Measurements from ENCODE around the gene SH3D19. TPM values are rescaled to one million over a fixed set of nuclear protein-coding genes. Genes with fewer than 3 reads are reported as not detected.

The SH3D19 gene
- total RNA-seq, 1 donor from 2014 or later, result 32.4 TPM

DNA sequence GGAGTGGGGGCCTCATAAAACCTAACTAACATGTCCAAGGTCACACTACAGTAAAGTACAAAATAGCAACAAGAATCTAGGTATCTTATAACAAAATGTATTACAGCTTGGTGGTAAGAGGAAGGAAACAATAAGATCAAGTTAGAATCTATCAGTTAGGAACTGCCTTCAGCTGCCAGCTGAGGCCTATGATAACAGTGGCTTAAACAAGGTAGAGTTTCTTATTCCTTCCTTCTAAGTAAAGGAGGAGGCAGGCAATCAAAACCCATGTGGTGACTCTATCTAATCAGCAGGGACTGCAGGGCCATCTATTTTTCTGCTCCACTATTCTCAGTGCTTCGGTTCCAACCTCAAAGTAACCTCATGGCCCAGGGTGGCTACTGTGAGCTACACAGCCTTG lies 10.9 kb downstream of the SH3D19 start:
- H3K36me3 Mint-ChIP-seq (ENCODE audit: unreplicated experiment), result no peaks in the 10 kb centered on the region
- peak overlapping the region; percentile 34 for H3K27ac Mint-ChIP-seq (ENCODE audit: unreplicated experiment)
- DNase-seq (ENCODE audit: extremely low spot score, unreplicated experiment), result no peak
- H3K27me3 Mint-ChIP-seq (ENCODE audit: unreplicated experiment), result no peaks in the 10 kb centered on the region
- H3K9me3 Mint-ChIP-seq (ENCODE audit: unreplicated experiment), result no peaks in the 10 kb centered on the region
- peaks cover 30% of the 10 kb centered on the region for H3K4me1 Mint-ChIP-seq (ENCODE audit: unreplicated experiment)
- TF ChIP-seq CTCF (IDR thresholded peaks at IDR 0.05), result no peak
- H3K4me3 Mint-ChIP-seq (ENCODE audit: unreplicated experiment), result no peak overlapping the region

GRCh38 chr4:151314010-151314355 lies 11.4 kb downstream of the SH3D19 start:
- Mint-ChIP-seq H3K4me3 (ENCODE audit: unreplicated experiment) (no peak overlapping the region), H3K9me3 (ENCODE audit: unreplicated experiment) (no peaks in the 10 kb centered on the region), H3K36me3 (ENCODE audit: unreplicated experiment) (no peaks in the 10 kb centered on the region), H3K27me3 (ENCODE audit: unreplicated experiment) (no peaks in the 10 kb centered on the region), H3K4me1 (ENCODE audit: unreplicated experiment) (peaks cover 30% of the 10 kb centered on the region), H3K27ac (ENCODE audit: unreplicated experiment) (peak overlapping the region; percentile 13)
- no peak for TF ChIP-seq CTCF (IDR thresholded peaks at IDR 0.05)
- DNase-seq (ENCODE audit: extremely low spot score, unreplicated experiment), result no peak

DNA sequence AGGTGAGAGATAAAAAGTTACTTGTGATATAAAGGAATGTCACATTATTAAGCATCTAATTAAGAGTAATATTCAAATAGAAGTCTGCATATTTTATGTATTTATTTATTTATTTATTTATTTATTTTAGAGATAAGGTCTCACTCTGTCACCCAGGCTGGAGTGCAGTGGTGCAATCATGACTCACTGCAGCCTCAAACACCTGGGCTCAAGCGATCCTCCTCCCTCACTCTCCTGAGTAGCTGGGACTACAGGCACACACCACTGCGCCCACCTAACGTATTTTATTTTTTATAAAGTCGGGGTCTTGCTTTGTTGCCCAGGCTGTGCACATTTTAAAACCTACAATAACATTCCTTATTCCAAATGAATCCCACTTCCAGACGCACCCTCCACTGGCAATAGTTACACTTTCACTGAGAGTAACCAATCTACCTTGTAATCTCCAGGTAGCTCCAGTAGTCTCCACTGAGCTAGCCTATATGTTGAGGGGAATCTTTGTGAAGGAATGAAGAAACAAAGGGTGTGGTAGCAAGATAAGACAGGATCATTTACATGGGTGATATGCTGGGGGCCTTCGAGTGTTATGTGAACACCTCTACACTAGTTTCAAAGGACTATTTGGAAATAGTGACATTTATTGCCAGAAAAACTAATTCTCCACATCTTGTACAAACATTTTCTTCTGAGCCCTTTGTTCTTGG lies 11.9 kb downstream of the SH3D19 start:
- TF ChIP-seq CTCF (IDR thresholded peaks at IDR 0.05), result no peak
- no peaks in the 10 kb centered on the region for H3K9me3 Mint-ChIP-seq (ENCODE audit: unreplicated experiment)
- H3K36me3 Mint-ChIP-seq (ENCODE audit: unreplicated experiment), result peaks cover 3% of the 10 kb centered on the region
- no peak overlapping the region for H3K27ac Mint-ChIP-seq (ENCODE audit: unreplicated experiment)
- DNase-seq (ENCODE audit: extremely low spot score, unreplicated experiment), result no peak
- no peak overlapping the region for H3K4me3 Mint-ChIP-seq (ENCODE audit: unreplicated experiment)
- no peaks in the 10 kb centered on the region for H3K27me3 Mint-ChIP-seq (ENCODE audit: unreplicated experiment)
- peaks cover 30% of the 10 kb centered on the region for H3K4me1 Mint-ChIP-seq (ENCODE audit: unreplicated experiment)

DNA sequence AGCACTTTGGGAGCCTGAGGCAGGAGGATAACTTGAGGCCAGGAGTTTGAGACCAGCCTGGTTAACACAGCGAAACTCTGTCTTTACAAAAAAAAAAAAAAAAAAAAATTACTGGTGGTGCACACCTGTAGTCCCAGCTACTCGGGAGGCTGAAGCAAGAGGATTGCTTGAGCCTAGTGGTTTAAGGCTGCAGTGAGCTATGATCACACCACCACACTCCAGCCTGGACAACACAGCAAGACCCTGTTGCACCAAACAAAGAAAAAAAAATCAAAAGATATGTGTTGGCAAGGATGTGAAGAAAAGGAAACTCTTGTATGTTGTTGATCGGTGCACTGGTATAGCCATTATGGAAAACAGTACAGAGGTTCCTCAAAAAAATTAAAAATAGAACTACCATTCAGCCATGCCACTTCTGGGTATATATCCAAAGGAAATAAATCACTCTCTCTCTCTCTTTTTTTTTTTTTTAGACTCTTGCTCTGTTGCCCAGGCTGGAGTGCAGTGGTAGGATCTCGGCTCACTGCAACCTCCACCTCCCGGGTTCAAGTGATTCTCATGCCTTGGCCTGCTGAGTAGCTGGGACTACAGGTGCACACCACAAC lies 15.2 kb downstream of the SH3D19 start:
- peaks cover 21% of the 10 kb centered on the region for H3K4me1 Mint-ChIP-seq (ENCODE audit: unreplicated experiment)
- peaks cover 7% of the 10 kb centered on the region for H3K36me3 Mint-ChIP-seq (ENCODE audit: unreplicated experiment)
- H3K27ac Mint-ChIP-seq (ENCODE audit: unreplicated experiment), result no peak overlapping the region
- DNase-seq (ENCODE audit: extremely low spot score, unreplicated experiment), result no peak
- TF ChIP-seq CTCF (IDR thresholded peaks at IDR 0.05), result no peak
- no peak overlapping the region for H3K4me3 Mint-ChIP-seq (ENCODE audit: unreplicated experiment)
- H3K9me3 Mint-ChIP-seq (ENCODE audit: unreplicated experiment), result peaks cover 3% of the 10 kb centered on the region
- no peaks in the 10 kb centered on the region for H3K27me3 Mint-ChIP-seq (ENCODE audit: unreplicated experiment)

DNA sequence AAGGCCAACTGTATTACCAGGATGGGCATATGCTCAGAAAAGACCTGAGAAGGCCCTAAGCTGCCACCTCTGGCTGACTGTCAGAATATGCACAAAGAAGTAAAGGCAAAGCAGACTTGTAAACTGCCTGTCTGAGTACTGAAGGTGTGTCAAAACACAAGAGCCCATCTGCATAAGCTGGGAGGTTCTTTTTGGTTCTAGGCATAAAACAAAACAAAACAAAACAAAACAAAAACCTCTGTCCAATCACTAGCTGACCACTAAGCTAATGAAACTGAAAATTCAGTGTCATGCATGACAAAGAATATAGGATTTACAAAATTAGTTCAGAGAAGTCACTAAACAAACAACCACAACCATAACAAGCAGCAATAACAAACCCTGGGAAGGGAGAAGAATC lies 20.6 kb downstream of the SH3D19 start:
- H3K4me1 Mint-ChIP-seq (ENCODE audit: unreplicated experiment), result peaks cover 4% of the 10 kb centered on the region
- no peak overlapping the region for H3K4me3 Mint-ChIP-seq (ENCODE audit: unreplicated experiment)
- DNase-seq (ENCODE audit: extremely low spot score, unreplicated experiment), result no peak
- H3K36me3 Mint-ChIP-seq (ENCODE audit: unreplicated experiment), result peaks cover 10% of the 10 kb centered on the region
- H3K27me3 Mint-ChIP-seq (ENCODE audit: unreplicated experiment), result no peaks in the 10 kb centered on the region
- H3K9me3 Mint-ChIP-seq (ENCODE audit: unreplicated experiment), result peaks cover 7% of the 10 kb centered on the region
- no peak for TF ChIP-seq CTCF (IDR thresholded peaks at IDR 0.05)
- H3K27ac Mint-ChIP-seq (ENCODE audit: unreplicated experiment), result no peak overlapping the region
